Coronary artery (tissue), 2 donors: ENCODE data around the gene CD59.
"Not testable (repeated sequence)": the region's sequence is repeated elsewhere in the genome, so short reads cannot be mapped to it uniquely, and the experiment has no call there.

Experiments used
- DNase-seq: peaks from one replicate; pipeline ENCODE4 v3.0.0-alpha.2; 2017; ENCODE audit warnings: low spot score
- H3K27ac ChIP-seq, 2 donors: fragments of 200-600 bp; sonication (generic); one replicate each; pipeline ENCODE4 v1.5.1; 2016 to 2019
- H3K4me3 ChIP-seq: fragments of 200-600 bp; sonication (generic); 2 replicates; pipeline ENCODE4 v1.5.1; 2016; ENCODE audit warnings: mild to moderate bottlenecking, moderate library complexity
- CTCF ChIP-seq: fragments of 200-600 bp; sonication (generic); IDR thresholded peaks from one replicate; pipeline ENCODE4 v1.5.1; 2019; ENCODE audit warnings: antibody characterized with exemption

Gene CD59

DNA sequence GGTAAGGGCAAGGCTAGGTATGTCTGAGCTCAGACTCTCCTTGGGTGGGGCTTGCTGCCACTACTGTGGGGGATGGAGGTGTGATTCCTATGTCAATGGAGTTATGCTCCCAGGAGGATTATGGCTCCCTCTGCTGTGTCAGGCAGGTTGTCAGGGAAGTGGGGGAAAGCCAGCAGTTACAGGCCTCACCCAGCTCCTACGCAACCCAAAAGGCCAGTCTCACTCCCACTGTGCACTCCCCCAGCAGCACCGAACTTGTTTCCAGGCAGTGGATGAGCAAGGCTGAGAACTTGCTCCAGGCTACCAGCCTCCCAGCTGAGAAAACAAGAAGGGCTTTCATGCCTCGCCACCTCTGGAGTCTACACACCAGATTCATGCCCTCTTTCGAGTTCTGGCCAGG, 53.8 kb downstream of the CD59 start:
- DNase-seq = peak; percentile 40
- TF ChIP-seq CTCF = no peak
- H3K4me3 ChIP-seq = no peak overlapping the region
- no peak overlapping the region for H3K27ac ChIP-seq

DNA sequence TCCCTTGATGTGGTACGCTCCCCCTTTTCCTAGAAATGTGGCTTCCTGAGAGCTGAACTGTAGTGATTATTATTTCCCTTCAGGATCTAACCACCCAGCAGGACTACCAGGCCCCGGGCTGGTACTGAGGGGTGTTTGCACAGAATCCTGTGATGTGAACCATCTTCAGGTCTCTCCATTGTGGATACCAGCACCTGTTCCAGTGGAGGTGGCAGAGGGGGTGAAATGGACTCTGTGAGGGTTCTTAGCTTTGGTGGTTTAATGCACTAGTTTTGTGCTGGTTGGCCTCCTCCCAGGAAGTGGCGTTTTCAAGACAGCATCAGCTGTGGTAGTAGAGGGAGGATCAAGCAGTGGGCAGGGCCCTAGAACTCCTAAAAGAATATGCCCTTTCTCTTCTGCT, 54.2 kb downstream of the CD59 start:
- Histone ChIP-seq H3K27ac (no peak overlapping the region), H3K4me3 (no peak overlapping the region)
- TF ChIP-seq CTCF = no peak
- DNase-seq = no peak

DNA sequence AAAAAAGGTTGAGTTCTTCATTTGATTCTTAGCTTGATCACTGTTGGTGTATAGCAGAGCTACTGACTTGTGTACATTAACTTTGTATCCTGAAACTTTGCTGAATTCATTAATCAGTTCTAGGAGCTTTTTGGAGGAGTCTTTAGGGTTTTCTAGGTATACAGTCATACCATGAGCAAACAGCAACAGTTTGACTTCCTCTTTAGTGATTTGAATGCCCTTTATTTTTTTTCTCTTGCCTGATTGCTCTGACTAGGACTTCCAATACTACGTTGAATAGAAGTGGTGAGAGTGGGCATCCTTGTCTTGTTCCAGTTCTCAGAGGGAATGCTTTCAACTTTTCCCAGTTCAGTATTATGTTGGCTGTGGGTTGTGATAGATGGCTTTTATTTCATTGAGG, 57.6 kb downstream of the CD59 start:
- H3K27ac ChIP-seq, H3K4me3 ChIP-seq, DNase-seq: not testable (repeated sequence)

DNA sequence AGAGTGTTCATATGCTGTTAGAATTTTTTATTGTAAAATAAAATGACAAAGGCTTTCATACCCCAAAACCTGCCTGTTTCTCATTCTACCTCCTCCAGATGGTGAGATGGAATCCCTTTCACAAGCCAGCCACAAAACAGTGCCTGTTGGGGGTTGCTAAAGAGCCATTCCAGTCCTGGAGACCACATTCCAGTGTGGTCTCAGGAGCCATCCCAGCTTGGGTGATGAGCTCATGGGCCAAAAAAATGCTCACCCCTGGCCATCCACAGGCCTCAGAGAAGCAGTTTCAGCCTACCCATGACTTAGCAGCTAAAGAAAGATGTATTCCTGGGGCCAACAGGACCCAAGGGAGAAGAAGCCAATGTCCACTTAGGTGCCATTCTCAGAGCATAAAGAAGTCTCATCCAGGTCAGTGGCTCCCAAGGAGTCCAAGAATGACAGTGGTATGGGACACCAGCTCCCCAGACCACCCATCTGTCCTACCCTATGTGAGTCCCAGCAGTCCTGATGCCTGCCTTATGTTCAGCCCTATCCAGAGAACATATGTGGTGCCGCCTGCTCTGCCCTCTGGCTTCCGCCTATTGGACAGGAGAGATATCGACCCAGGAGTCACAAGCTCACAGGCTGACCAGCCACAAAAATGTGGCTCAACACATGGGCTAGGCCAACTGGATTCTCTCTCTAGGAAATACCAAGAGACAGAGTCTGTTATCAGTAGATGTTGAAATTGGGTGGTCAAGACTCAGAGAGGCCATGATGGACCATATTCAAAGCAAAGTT, 62.0 kb downstream of the CD59 start:
- no peak for TF ChIP-seq CTCF
- Histone ChIP-seq H3K4me3 (no peak overlapping the region), H3K27ac (no peak overlapping the region)
- peak; percentile 57 for DNase-seq

- DNase-seq = no peak
- no peak overlapping the region for H3K27ac ChIP-seq
- no peak overlapping the region for H3K4me3 ChIP-seq
- no peak for TF ChIP-seq CTCF
Measured at GRCh38 chr11:33672273-33672672, 64.0 kb downstream of the CD59 start.

GRCh38 chr11:33670250-33671011, 65.8 kb downstream of the CD59 start:
- no peak for TF ChIP-seq CTCF
- no peak for DNase-seq
- H3K27ac ChIP-seq = no peak overlapping the region
- no peak overlapping the region for H3K4me3 ChIP-seq

- Histone ChIP-seq H3K27ac (no peak overlapping the region), H3K4me3 (no peak overlapping the region)
- no peak for TF ChIP-seq CTCF
- DNase-seq = no peak
Measured at GRCh38 chr11:33669598-33670249, 66.5 kb downstream of the CD59 start.
